Thoracic aorta (tissue), 2 donors: ENCODE data around the gene RBBP8NL. TPM values are rescaled to one million over a fixed set of nuclear protein-coding genes. Genes with fewer than 3 reads are reported as not detected.

Experiments
- ATAC-seq: fragments of 150-250 bp; one replicate; pipeline ENCODE4 v1.8.0; 2017; ENCODE audit warnings: low read depth; ENCODE audit not compliant: insufficient number of reproducible peaks, low FRiP score
- DNase-seq: peaks from one replicate; pipeline ENCODE4 v3.0.0-alpha.2; 2020; ENCODE audit warnings: low spot score
- H3K27ac ChIP-seq, 2 donors: fragments of 200-600 bp; sonication (generic); 1 replicate in 1 of 2; 2 replicates in 1 of 2; pipeline ENCODE4 v1.5.1; 2016; ENCODE audit warnings: mild to moderate bottlenecking in 2 of 2, moderate library complexity in 2 of 2
- H3K27me3 ChIP-seq: fragments of 200-600 bp; sonication (generic); replicated peaks from 2 replicates; pipeline ENCODE4 v1.6.0; 2016; ENCODE audit warnings: mild to moderate bottlenecking; ENCODE audit not compliant: insufficient read depth
- H3K36me3 ChIP-seq: fragments of 200-600 bp; sonication (generic); one replicate; pipeline ENCODE4 v1.5.1; 2016
- H3K4me1 ChIP-seq, 2 donors: fragments of 200-600 bp; sonication (generic); 1 replicate in 1 of 2; 2 replicates in 1 of 2; pipeline versions ENCODE4 v1.5.1 to v1.6.0; 2016; ENCODE audit warnings: low read depth in 2 of 2, mild to moderate bottlenecking in 1 of 2; ENCODE audit not compliant: control insufficient read depth in 1 of 2
- H3K4me3 ChIP-seq: fragments of 200-600 bp; sonication (generic); 2 replicates; pipeline ENCODE4 v1.5.1; 2016; ENCODE audit warnings: mild to moderate bottlenecking
- H3K9me3 ChIP-seq: fragments of 200-600 bp; sonication (generic); 2 replicates; pipeline ENCODE4 v1.5.1; 2016
- total RNA-seq, 2 donors: library from RNA; depleted of rRNA; stranded (reverse); fragments of >200 nt; gene quantifications; one replicate each; pipeline versions ENCODE4 v1.1.0 to v1.2.3, GENCODE V29; 2016
- TF ChIP-seq, protein P1 (sequence below): fragments of 200-600 bp; sonication (generic); IDR thresholded peaks from one replicate; pipeline ENCODE4 v1.5.1; 2019; ENCODE audit warnings: antibody characterized with exemption

RBBP8NL gene
- total RNA-seq, 2 donors from 2014 or later, result not detected

- Histone ChIP-seq H3K9me3 (no peaks in the 10 kb centered on the region), H3K4me3 (no peak overlapping the region), H3K27me3 (no peaks in the 10 kb centered on the region), H3K36me3 (no peaks in the 10 kb centered on the region), H3K27ac (no peak overlapping the region), H3K4me1 (peaks cover 9 to 17% of the 10 kb centered on the region in 2 donors)
- DNase-seq (no peak), ATAC-seq (no peak)
- TF ChIP-seq, protein P1, sequence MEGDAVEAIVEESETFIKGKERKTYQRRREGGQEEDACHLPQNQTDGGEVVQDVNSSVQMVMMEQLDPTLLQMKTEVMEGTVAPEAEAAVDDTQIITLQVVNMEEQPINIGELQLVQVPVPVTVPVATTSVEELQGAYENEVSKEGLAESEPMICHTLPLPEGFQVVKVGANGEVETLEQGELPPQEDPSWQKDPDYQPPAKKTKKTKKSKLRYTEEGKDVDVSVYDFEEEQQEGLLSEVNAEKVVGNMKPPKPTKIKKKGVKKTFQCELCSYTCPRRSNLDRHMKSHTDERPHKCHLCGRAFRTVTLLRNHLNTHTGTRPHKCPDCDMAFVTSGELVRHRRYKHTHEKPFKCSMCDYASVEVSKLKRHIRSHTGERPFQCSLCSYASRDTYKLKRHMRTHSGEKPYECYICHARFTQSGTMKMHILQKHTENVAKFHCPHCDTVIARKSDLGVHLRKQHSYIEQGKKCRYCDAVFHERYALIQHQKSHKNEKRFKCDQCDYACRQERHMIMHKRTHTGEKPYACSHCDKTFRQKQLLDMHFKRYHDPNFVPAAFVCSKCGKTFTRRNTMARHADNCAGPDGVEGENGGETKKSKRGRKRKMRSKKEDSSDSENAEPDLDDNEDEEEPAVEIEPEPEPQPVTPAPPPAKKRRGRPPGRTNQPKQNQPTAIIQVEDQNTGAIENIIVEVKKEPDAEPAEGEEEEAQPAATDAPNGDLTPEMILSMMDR, result no peak
Measured at GRCh38 chr20:62430866-62431447, 3.6 kb upstream of the RBBP8NL start.

- peaks cover 9 to 17% of the 10 kb centered on the region in 2 donors for H3K4me1 ChIP-seq
- no peaks in the 10 kb centered on the region for H3K9me3 ChIP-seq
- TF ChIP-seq, protein P1, result no peak
- no peaks in the 10 kb centered on the region for H3K27me3 ChIP-seq
- no peak overlapping the region for H3K27ac ChIP-seq
- no peaks in the 10 kb centered on the region for H3K36me3 ChIP-seq
- ATAC-seq (no peak), DNase-seq (no peak)
- H3K4me3 ChIP-seq, result no peak overlapping the region
Measured at GRCh38 chr20:62430311-62430853, 3.0 kb upstream of the RBBP8NL start.

DNA sequence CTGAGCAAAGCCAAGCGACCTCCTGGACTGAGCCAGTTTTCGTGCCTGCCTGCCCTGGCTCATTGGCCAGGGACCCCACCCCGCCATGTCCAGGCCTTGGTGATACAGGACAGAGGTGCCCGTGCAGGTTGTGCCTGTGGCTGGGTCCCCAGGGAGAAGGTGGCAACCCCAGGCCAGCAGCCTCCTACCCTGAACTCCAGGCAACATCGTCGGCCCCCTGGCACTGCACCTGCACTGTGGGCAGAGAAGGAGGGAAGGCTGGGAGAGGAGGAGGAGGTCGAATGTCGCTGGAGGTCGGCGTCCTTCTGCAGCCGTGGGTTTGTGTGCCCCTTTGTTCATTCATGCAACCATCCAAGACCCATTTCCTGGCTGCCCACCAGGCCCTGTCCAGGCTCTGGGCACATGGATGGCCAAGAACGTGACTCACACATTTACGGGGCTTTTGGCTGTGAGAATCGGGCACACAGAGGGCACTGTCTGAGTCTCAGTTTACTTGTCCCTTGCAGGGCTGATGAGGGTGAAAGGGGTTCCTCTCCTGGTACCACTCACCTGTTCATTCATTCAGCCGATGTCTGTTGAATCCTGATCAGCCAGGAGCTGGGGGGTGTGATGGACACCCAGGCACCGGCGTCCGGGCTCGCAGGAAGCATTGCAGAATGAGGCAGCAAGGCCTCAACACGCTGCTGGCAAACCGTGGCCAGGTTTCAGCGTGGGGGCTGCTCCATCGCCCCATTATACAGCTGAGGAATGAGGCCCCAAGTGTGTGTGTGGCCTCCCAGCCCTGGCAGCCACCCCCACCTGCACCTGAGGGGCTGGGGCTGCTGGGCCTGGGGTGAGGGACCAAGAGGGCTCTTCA lies 2.3 kb upstream of the RBBP8NL start:
- Histone ChIP-seq H3K4me1 (peaks cover 9 to 16% of the 10 kb centered on the region in 2 donors), H3K9me3 (no peaks in the 10 kb centered on the region), H3K27ac (no peak overlapping the region), H3K36me3 (no peaks in the 10 kb centered on the region), H3K4me3 (no peak overlapping the region), H3K27me3 (no peaks in the 10 kb centered on the region)
- ATAC-seq, result no peak
- no peak for DNase-seq
- TF ChIP-seq, protein P1, result no peak

DNA sequence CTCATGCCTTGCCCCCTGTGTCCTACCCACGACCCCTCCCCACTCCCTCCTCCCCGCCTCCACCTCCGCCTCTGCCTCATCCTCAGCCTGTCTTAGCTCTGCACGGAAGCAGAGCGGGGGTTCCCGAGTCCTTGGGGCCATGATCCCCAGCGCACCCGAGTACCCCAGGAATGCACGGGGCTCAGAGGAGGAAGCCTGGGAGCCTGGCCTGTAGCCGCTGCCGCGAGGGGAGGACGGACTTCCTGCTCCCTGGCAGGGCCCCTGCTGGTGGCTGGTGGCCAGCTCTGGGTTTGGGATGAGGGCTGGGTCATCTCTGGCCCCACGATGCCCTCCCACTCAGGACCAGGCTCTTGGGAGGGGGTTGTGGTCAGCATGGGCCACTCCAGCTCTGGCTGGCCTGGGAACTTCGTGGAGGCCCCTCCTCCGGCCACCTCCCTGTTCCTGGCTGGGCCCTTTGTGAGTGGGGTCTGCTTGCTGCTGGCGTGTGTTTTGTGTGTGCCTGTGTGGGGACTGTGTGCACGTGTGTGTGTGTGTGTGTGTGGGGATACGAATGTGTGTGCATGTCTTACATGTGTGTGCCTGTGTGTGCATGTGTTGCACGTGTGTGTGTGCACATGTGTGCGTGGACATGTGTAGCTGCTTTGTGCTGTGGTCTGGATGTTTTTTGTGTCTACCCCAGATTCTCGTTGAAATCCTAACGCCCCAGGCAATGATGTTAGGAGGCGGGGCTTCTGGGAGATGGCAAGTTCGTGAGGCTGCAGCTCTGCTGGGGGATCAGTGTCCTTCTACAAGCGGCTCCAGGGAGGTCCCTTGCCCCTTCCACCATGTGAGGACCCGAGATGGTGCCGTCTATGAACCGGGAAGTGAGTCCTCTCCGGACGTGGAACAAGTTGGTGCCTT lies 1.3 kb upstream of the RBBP8NL start:
- TF ChIP-seq, protein P1, result no peak
- Histone ChIP-seq H3K9me3 (no peaks in the 10 kb centered on the region), H3K4me1 (peaks cover 4 to 6% of the 10 kb centered on the region in 2 donors), H3K27me3 (no peaks in the 10 kb centered on the region), H3K27ac (no peak overlapping the region), H3K36me3 (no peaks in the 10 kb centered on the region), H3K4me3 (no peak overlapping the region)
- DNase-seq, result no peak
- no peak for ATAC-seq
